SK-N-SH treated with all-trans-retinoic acid at 6 μM for 48 hours (cell line): ENCODE measurements around the gene LMBR1.

ENCODE experiments used
- ATAC-seq: fragments of 200-7000 bp; cut with Tn5 transposase; 3 replicates; pipeline ENCODE4 v1.9.1; 2020; ENCODE audit warnings: mild to moderate bottlenecking, moderate library complexity
- ARNTL ChIP-seq: fragments of 450-650 bp; formaldehyde crosslinking; IDR thresholded peaks from 2 replicates; pipeline ENCODE4 v1.5.0; 2020; ENCODE audit warnings: low read depth, mild to moderate bottlenecking, moderate library complexity, borderline replicate concordance
- BACH2 ChIP-seq: fragments of 250-450 bp; sonication (Bioruptor Pico); IDR thresholded peaks from 2 replicates; pipeline ENCODE4 v1.9.0; 2021; ENCODE audit warnings: mild to moderate bottlenecking, borderline replicate concordance
- CREB5 ChIP-seq: fragments of 250-450 bp; sonication (Bioruptor Pico); IDR thresholded peaks from 2 replicates; pipeline ENCODE4 v1.5.1; 2020; ENCODE audit warnings: low read depth, mild to moderate bottlenecking, moderate library complexity
- CSDC2 ChIP-seq: fragments of 250-450 bp; sonication (Bioruptor Pico); IDR thresholded peaks from 2 replicates; pipeline ENCODE4 v1.5.0; 2020; ENCODE audit warnings: mild to moderate bottlenecking, moderate library complexity
- ESRRG ChIP-seq: fragments of 250-450 bp; sonication (Bioruptor Pico); IDR thresholded peaks from 2 replicates; pipeline ENCODE4 v1.6.1; 2021; ENCODE audit warnings: mild to moderate bottlenecking
- GLIS3 ChIP-seq: fragments of 250-450 bp; sonication (Bioruptor Pico); IDR thresholded peaks from 2 replicates; pipeline ENCODE4 v1.5.0; 2020; ENCODE audit warnings: mild to moderate bottlenecking, moderate library complexity
- ISL1 ChIP-seq: fragments of 250-450 bp; sonication (Bioruptor Pico); IDR thresholded peaks from 2 replicates; pipeline ENCODE4 v2.1.2; 2022; ENCODE audit warnings: mild to moderate bottlenecking, moderate library complexity
- OSR1 ChIP-seq: fragments of 250-450 bp; sonication (Bioruptor Pico); IDR thresholded peaks from 2 replicates; pipeline ENCODE4 v1.8.0; 2022; ENCODE audit warnings: moderate library complexity, mild to moderate bottlenecking, inconsistent platforms
- RARB ChIP-seq: fragments of 250-450 bp; sonication (Bioruptor Pico); IDR thresholded peaks from 2 replicates; pipeline ENCODE4 v1.8.0; 2021; ENCODE audit warnings: mild to moderate bottlenecking, moderate library complexity
- SNAI2 ChIP-seq: fragments of 250-450 bp; sonication (Bioruptor Pico); IDR thresholded peaks from 2 replicates; pipeline ENCODE4 v1.5.0; 2020; ENCODE audit warnings: mild to moderate bottlenecking, moderate library complexity
- TCF4 ChIP-seq: fragments of 250-450 bp; sonication (Bioruptor Pico); IDR thresholded peaks from 2 replicates; pipeline ENCODE4 v1.8.0; 2021; ENCODE audit warnings: mild to moderate bottlenecking, moderate library complexity, borderline replicate concordance
- TOX ChIP-seq: fragments of 250-450 bp; sonication (Bioruptor Pico); IDR thresholded peaks from 2 replicates; pipeline ENCODE4 v1.8.0; 2021; ENCODE audit warnings: mild to moderate bottlenecking, moderate library complexity, borderline replicate concordance
- ZC3H10 ChIP-seq: fragments of 250-450 bp; sonication (Bioruptor Pico); IDR thresholded peaks from 2 replicates; pipeline ENCODE4 v1.5.1; 2021; ENCODE audit warnings: mild to moderate bottlenecking, moderate library complexity
- ZFP3 ChIP-seq: fragments of 250-450 bp; sonication (Bioruptor Pico); IDR thresholded peaks from 2 replicates; pipeline ENCODE4 v1.5.0; 2020; ENCODE audit warnings: mild to moderate bottlenecking, moderate library complexity
- ZFP30 ChIP-seq: fragments of 450-650 bp; formaldehyde crosslinking; IDR thresholded peaks from 2 replicates; pipeline ENCODE4 v1.5.0; 2022; ENCODE audit warnings: mild to moderate bottlenecking, moderate library complexity
- ZNF565 ChIP-seq: fragments of 450-650 bp; formaldehyde crosslinking; conservative IDR thresholded peaks from 2 replicates; pipeline ENCODE4 v1.5.0; 2020; ENCODE audit warnings: low read depth, mild to moderate bottlenecking, moderate library complexity
- ZNF70 ChIP-seq: fragments of 450-650 bp; formaldehyde crosslinking; IDR thresholded peaks from 2 replicates; pipeline ENCODE4 v1.5.0; 2020; ENCODE audit warnings: mild to moderate bottlenecking, moderate library complexity
- ZNF8 ChIP-seq: fragments of 450-650 bp; formaldehyde crosslinking; IDR thresholded peaks from 2 replicates; pipeline ENCODE4 v1.5.0; 2020; ENCODE audit warnings: mild to moderate bottlenecking, moderate library complexity
- TF ChIP-seq, protein P1 (sequence below): fragments of 250-450 bp; sonication (Bioruptor Pico); IDR thresholded peaks from 2 replicates; pipeline ENCODE4 v1.5.1; 2021; ENCODE audit warnings: mild to moderate bottlenecking, moderate library complexity
- TF ChIP-seq, protein P2 (sequence below): fragments of 250-450 bp; sonication (Bioruptor Pico); IDR thresholded peaks from 2 replicates; pipeline ENCODE4 v1.8.0; 2021; ENCODE audit warnings: low read depth, mild to moderate bottlenecking, moderate library complexity, borderline replicate concordance
- TF ChIP-seq, protein P3 (sequence below): fragments of 250-450 bp; sonication (Bioruptor Pico); IDR thresholded peaks from 2 replicates; pipeline ENCODE4 v1.5.0; 2020; ENCODE audit warnings: mild to moderate bottlenecking, moderate library complexity
- TF ChIP-seq, protein P4 (sequence below): fragments of 250-450 bp; sonication (Bioruptor Pico); IDR thresholded peaks from 2 replicates; pipeline ENCODE4 v1.8.0; 2020; ENCODE audit warnings: mild to moderate bottlenecking, moderate library complexity, borderline replicate concordance

Gene LMBR1

GRCh38 chr7:156898938-156899337 is 6.0 kb upstream of the LMBR1 start:
- no peak for TF ChIP-seq TCF4 (CRISPR knock-in tag)
- no peak for TF ChIP-seq ZNF70 (CRISPR knock-in tag)
- TF ChIP-seq ZNF8 (CRISPR knock-in tag): no peak
- no peak for TF ChIP-seq SNAI2
- TF ChIP-seq, protein P1, sequence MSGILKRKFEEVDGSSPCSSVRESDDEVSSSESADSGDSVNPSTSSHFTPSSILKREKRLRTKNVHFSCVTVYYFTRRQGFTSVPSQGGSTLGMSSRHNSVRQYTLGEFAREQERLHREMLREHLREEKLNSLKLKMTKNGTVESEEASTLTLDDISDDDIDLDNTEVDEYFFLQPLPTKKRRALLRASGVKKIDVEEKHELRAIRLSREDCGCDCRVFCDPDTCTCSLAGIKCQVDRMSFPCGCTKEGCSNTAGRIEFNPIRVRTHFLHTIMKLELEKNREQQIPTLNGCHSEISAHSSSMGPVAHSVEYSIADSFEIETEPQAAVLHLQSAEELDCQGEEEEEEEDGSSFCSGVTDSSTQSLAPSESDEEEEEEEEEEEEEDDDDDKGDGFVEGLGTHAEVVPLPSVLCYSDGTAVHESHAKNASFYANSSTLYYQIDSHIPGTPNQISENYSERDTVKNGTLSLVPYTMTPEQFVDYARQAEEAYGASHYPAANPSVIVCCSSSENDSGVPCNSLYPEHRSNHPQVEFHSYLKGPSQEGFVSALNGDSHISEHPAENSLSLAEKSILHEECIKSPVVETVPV (CRISPR knock-in tag): no peak
- TF ChIP-seq TOX (CRISPR knock-in tag): no peak
- no peak for TF ChIP-seq ARNTL (CRISPR knock-in tag)
- no peak for TF ChIP-seq ISL1
- TF ChIP-seq RARB (CRISPR knock-in tag): no peak
- no peak for TF ChIP-seq BACH2 (CRISPR knock-in tag)
- TF ChIP-seq, protein P2, sequence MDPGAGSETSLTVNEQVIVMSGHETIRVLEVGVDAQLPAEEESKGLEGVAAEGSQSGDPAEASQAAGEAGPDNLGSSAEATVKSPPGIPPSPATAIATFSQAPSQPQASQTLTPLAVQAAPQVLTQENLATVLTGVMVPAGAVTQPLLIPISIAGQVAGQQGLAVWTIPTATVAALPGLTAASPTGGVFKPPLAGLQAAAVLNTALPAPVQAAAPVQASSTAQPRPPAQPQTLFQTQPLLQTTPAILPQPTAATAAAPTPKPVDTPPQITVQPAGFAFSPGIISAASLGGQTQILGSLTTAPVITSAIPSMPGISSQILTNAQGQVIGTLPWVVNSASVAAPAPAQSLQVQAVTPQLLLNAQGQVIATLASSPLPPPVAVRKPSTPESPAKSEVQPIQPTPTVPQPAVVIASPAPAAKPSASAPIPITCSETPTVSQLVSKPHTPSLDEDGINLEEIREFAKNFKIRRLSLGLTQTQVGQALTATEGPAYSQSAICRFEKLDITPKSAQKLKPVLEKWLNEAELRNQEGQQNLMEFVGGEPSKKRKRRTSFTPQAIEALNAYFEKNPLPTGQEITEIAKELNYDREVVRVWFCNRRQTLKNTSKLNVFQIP (CRISPR knock-in tag): no peak

GRCh38 chr7:156897673-156898072 is 4.7 kb upstream of the LMBR1 start:
- no peak for ATAC-seq
- TF ChIP-seq ZFP30 (no peak), CSDC2 (no peak), GLIS3 (no peak), ISL1 (no peak), BACH2 (CRISPR knock-in tag) (no peak), TOX (CRISPR knock-in tag) (no peak)

More at GRCh38 chr7:156898938-156899337, 6.0 kb upstream of the LMBR1 start:
- ATAC-seq: no peak

DNA sequence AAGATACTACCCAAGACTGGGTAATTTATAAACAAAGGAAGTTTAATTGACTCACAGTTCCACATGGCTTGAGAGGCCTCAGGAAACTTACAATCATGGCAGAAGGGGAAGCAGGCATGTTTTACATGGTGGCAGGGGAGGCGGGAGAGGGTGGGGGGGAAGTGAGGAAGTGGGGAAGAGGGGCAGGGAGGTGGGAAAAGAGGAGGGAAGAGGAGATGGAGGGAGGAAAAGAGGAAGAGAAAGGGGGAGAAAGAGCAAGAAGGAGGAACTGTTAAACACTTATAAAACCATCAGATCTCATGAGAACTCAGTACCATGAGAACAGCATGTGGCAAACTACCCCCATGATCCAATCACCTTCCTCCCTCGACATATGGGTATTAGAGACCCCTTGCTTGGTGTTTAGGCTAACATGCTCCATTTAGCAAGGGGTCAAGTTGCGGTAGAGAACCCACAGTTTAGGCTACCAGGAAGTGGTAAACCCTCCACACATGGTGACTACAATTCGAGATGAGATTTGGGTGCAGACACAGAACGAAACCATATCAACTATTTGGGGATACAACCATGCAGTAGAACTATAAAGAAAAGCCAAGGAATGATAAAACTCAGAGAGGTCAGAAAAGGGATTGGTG is 3.5 kb upstream of the LMBR1 start:
- ATAC-seq: no peak
- no peak for TF ChIP-seq TCF4 (CRISPR knock-in tag)
- TF ChIP-seq, protein P2 (CRISPR knock-in tag): no peak
- TF ChIP-seq ARNTL (CRISPR knock-in tag): no peak
- no peak for TF ChIP-seq SNAI2
- TF ChIP-seq BACH2 (CRISPR knock-in tag): no peak
- no peak for TF ChIP-seq CREB5 (CRISPR knock-in tag)
- no peak for TF ChIP-seq ZNF8 (CRISPR knock-in tag)
- TF ChIP-seq ESRRG: no peak

DNA sequence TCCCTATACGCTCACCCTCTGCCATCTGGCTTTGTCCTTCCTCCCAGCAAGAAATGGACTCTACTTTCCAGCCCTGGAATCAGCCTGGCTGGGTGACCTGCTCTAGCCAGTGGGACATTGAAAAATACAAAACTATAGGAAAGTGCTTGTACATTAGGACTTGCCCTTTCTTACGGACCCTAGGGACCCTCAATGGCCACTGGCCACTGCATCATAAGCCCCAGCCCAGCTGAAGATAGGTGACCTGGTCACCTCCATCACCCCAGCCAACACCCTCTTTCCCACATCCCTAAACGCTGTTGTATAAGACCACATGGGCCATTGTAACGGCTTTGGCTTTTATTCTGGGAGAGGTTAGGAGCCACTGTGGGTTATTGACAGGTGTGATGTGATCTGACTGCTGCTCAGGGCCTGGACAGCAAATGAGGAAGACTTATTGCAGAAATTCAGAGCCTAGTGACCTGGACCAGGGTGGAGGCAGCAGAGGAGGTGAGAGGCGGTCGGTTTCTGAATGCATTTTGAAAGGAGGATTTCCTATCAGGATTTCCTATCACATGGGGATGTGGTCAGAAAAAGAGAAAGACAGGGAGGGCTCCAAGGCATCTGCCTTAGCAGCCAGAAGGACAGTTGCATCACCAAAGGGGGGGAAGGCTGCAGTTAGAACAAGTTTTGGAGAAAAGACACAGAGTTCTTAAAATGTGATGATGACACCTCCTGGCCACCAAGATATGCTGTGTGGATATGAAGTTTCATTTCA is 2.2 kb upstream of the LMBR1 start:
- no peak for ATAC-seq
- TF ChIP-seq, protein P3, sequence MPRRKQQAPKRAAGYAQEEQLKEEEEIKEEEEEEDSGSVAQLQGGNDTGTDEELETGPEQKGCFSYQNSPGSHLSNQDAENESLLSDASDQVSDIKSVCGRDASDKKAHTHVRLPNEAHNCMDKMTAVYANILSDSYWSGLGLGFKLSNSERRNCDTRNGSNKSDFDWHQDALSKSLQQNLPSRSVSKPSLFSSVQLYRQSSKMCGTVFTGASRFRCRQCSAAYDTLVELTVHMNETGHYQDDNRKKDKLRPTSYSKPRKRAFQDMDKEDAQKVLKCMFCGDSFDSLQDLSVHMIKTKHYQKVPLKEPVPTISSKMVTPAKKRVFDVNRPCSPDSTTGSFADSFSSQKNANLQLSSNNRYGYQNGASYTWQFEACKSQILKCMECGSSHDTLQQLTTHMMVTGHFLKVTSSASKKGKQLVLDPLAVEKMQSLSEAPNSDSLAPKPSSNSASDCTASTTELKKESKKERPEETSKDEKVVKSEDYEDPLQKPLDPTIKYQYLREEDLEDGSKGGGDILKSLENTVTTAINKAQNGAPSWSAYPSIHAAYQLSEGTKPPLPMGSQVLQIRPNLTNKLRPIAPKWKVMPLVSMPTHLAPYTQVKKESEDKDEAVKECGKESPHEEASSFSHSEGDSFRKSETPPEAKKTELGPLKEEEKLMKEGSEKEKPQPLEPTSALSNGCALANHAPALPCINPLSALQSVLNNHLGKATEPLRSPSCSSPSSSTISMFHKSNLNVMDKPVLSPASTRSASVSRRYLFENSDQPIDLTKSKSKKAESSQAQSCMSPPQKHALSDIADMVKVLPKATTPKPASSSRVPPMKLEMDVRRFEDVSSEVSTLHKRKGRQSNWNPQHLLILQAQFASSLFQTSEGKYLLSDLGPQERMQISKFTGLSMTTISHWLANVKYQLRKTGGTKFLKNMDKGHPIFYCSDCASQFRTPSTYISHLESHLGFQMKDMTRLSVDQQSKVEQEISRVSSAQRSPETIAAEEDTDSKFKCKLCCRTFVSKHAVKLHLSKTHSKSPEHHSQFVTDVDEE: no peak
- TF ChIP-seq ZC3H10: no peak
- no peak for TF ChIP-seq ISL1
- no peak for TF ChIP-seq ZFP3 (CRISPR knock-in tag)
- no peak for TF ChIP-seq ZNF565
- TF ChIP-seq, protein P4, sequence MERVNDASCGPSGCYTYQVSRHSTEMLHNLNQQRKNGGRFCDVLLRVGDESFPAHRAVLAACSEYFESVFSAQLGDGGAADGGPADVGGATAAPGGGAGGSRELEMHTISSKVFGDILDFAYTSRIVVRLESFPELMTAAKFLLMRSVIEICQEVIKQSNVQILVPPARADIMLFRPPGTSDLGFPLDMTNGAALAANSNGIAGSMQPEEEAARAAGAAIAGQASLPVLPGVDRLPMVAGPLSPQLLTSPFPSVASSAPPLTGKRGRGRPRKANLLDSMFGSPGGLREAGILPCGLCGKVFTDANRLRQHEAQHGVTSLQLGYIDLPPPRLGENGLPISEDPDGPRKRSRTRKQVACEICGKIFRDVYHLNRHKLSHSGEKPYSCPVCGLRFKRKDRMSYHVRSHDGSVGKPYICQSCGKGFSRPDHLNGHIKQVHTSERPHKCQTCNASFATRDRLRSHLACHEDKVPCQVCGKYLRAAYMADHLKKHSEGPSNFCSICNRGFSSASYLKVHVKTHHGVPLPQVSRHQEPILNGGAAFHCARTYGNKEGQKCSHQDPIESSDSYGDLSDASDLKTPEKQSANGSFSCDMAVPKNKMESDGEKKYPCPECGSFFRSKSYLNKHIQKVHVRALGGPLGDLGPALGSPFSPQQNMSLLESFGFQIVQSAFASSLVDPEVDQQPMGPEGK (CRISPR knock-in tag): no peak
- TF ChIP-seq, protein P1 (CRISPR knock-in tag): no peak
- TF ChIP-seq ZNF70 (CRISPR knock-in tag): no peak
- TF ChIP-seq TOX (CRISPR knock-in tag): no peak
- TF ChIP-seq GLIS3: no peak
- TF ChIP-seq ZNF8 (CRISPR knock-in tag): no peak
- TF ChIP-seq CSDC2: no peak
- TF ChIP-seq OSR1: no peak
